ENCODE measurements around the gene TTC21A.
A peak's percentile ranks its signal among the peaks of the same experiment; 100 is the strongest.

TTC21A gene

DNA sequence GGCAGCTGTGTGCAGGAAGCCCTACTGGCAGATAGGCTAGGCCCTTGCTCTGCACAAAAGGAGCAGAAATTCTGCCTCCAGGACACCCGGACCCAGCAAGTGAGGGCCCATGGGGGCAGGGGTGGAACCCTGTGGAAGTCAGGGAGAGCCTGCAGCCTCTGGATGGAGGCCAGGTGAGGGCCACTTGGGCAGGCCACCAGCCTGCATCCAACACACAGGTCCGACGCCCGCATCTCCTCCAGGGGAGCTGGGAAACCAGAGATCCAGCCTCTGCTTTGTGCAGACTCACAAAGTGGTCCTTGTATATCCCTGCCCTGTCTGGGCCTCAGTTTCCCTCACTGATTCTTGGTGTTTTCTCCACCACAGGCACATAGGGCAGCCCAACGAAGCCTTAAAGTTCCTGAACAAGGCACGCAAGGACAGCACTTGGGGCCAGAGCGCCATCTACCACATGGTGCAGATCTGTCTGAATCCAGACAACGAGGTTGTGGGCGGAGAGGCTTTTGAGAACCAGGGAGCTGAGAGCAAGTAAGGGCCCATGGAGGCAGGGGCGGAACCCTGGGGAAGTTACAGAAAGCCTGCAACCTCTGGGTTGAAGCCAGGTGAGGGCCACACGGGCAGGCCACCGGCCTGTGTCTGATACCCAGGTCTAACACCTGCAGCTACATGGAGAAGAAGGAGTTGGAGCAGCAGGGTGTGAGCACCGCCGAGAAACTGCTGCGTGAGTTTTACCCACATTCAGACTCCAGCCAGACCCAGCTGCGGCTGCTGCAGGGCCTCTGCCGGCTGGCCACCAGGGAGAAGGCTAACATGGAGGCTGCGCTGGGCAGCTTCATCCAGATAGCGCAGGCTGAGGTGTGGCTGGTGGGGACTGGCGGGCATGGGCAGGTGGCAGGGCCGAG, 29.3 kb downstream of the TTC21A start:
- DNase-seq (ENCODE audit: low read depth in 2 of 2) = no peak

GRCh38 chr3:39137435-39137936, 30.0 kb downstream of the TTC21A start:
- no peak for DNase-seq (ENCODE audit: low read depth in 2 of 2)

DNA sequence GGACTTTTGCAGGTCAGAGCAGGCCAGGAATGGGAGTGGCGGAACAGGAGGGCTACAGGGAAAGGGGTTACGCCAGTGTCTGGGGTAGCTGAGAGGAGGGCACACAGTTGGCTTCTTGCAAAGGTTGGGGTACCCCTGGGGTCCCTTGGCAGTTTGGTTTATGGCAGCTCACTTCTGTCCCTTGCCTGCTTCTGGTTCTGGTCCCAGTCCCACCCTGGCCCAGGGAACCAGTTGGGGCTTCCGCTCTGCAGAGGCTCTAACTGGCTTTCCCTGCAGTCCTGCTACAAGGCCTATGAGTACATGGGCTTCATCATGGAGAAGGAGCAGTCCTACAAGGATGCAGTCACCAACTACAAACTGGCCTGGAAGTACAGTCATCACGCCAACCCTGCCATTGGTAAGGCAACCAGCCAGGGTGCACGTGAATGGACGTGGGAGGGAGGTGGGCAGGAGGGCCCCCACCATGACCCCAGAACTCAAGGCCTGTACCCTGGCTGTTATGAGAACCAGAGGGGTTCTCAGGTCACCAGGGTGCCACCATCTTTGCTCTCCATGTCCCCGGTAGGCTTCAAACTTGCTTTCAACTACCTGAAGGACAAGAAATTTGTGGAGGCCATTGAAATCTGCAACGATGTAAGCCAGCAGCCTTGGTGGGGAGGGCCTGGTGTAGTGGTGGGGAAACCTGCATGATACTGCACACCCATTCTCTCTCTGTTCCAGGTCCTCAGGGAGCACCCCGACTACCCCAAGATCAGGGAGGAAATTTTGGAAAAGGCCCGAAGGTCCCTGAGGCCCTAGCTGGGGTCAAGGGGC, 30.7 kb downstream of the TTC21A start:
- no peak for DNase-seq (ENCODE audit: low read depth in 2 of 2)

- DNase-seq (ENCODE audit: low read depth in 2 of 2) = no peak
Observed at GRCh38 chr3:39138804-39139415, 31.4 kb downstream of the TTC21A start.

GRCh38 chr3:39139442-39139841, 32.0 kb downstream of the TTC21A start:
- no peak for DNase-seq (ENCODE audit: low read depth in 2 of 2)

DNA sequence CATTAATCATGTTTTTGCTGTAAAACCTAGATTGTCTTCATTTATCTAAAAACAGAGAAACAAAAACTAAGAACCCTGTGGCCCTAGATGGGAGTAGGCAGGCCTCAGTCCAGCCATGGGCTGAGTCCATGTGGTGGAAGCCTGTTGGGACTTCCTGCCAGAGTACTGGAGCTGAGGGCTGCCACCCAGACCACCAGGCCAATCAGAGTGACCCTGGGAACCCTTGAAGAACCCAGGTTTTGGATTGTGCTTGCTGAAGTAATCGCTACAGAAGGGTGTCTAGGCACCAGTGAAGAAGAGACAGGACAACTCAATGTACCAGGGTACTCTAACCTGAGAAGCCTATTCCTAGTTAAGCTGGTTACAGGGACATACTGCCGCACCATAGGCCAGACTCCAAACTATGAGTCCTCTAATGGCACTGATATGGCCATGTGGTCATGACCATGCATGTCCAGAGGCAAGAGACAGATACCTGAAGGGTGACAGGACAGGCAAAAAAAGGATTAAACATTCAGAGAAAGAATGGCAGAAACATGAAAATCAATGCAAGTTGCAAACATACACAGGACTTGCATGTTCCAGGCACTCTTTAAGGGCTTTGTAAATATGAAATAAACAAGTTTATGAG, 33.0 kb downstream of the TTC21A start:
- DNase-seq (ENCODE audit: low read depth in 2 of 2) = no peak

- no peak for DNase-seq (ENCODE audit: low read depth in 2 of 2)
Observed at GRCh38 chr3:39141171-39141995, 33.9 kb downstream of the TTC21A start.

DNA sequence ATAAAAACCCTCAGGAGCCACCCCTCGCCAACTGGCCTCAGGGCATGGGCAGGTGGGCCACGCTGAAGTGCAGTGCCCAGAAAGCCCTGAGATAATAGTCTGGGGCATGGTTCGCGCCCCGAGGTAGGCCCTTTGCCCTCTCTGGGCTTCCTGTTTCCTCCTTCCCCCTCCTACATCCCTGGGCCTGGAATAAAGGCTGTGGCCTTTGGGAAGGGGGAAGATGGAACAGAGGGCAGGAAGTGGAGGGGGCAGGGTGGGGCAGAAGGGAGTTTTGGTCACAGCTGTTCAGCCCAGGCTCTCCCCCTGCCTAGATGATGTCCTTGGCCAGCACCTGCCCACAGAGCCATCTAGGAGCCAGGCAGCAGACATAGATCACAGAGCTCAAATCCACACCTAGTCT, 34.6 kb downstream of the TTC21A start:
- no peak for DNase-seq (ENCODE audit: low read depth in 2 of 2)

DNA sequence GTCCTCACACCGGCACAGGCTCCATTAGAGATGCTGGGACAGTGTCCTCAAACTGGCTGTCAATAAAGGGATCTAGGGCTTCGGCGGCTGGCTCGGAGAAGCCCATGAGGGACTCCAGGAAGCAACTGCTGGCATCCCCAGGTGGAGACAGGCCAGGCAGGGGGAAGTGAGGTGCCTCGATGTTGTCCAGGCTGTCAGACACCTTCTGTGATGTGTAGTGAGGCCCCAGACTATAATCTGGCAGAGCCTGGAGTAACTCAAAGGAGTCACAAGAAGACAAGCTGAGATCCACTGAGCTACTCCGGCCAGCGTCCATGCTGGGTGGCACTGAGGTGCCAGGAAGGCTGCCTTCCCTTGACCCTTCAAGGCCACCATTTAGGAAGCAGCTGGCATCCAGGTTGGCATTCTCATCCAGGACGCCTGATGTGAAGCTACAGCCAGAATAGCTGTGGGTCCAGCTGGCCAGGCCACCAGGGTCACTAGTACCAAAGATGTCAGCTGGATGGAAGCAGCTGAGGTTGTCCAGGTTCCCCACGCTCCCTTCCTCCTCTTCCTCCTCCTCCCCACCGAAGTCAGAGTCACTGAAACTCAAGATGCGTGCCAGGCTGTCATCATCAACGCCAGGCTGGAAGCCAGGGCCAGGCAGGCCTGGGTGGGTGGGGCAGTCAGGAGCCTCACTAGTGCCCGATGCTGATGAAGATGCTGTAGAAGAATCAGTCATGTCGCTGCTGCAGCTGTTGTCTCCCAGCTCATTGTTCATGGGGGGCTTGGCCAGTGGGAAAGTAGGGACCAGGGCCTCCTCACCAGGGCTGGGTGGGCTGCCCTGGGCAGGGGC, 35.8 kb downstream of the TTC21A start:
- no peak for DNase-seq (ENCODE audit: low read depth in 2 of 2)

DNA sequence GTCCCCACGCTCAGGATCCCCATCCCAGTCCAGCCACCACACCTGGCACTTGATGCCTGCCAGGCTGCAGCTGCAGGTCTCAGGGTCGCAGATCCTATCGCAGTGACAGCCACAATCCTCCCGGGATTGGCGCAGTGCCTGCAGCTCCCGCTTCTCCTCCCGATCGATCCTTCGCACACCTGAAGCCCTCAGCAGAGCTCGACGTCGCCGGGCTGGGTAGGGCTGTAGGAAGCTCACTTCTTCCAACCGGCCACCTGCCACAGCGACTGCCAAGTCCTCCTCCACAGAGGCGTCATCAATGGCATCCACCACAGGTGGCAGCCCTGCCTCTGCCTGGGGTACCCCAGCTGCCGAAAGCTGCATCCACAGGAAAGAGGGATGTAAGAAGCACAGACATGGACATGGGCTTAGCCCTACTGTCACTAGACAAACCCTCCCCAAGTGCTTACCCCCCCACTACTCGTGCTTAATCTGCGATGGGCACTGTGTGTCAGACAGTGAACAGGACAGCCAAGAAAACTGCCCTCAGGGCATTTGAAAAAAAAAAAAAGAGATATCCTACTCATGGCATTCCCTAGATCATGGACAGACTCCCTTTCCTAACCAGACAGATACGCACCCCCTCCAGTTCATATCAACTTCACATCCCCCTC, 36.7 kb downstream of the TTC21A start:
- no peak for DNase-seq (ENCODE audit: low read depth in 2 of 2)

- DNase-seq (ENCODE audit: low read depth in 2 of 2) = no peak
Observed at GRCh38 chr3:39144748-39145380, 37.4 kb downstream of the TTC21A start.

GRCh38 chr3:39146083-39146501, 38.6 kb downstream of the TTC21A start:
- no peak for DNase-seq (ENCODE audit: low read depth in 2 of 2)

GRCh38 chr3:39146611-39147591, 39.4 kb downstream of the TTC21A start:
- DNase-seq (ENCODE audit: low read depth in 2 of 2) = peak; percentile 69 to 71

- DNase-seq (ENCODE audit: low read depth in 2 of 2) = no peak
Observed at GRCh38 chr3:39147711-39148434, 40.4 kb downstream of the TTC21A start.

DNA sequence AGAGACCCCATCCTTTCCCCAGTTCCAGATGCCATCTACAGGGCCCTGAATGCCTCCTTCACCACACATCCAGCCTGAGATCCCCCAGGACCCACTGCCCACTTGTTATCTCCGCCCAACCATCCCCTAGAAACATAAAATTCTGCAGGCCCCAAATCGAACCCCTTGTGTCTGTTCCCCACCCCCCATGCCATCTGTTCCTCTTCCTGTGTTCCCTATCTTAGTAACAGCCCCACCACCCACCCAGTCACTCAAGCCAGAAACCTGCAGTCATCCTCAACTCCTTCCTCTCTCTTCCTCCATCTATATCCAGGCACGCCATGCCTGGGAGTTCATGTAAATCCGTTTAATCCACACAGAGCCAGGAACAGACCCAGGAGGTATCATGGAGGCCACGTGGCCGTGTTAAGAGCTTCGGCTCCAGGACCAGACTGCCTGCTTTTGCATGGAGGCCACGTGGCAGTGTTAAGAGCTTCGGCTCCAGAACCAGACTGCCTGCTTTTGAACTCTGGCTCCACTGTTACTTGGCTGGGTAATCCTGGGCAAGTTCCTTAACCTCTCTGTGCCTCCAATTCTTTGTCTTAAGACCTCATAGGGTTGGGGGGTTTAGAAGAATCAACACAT, 41.1 kb downstream of the TTC21A start:
- no peak for DNase-seq (ENCODE audit: low read depth in 2 of 2)

- no peak for DNase-seq (ENCODE audit: low read depth in 2 of 2)
Observed at GRCh38 chr3:39149059-39149455, 41.6 kb downstream of the TTC21A start.

Measured in stimulated activated CD8-positive, alpha-beta memory T cell treated with anti-CD3 and anti-CD28 coated beads, Interleukin-7, amount 100 ng/mL, for 4 hours (primary cell).